GM23338 (cell line): ENCODE data around the gene FAM89B. TPM values are rescaled to one million over a fixed set of nuclear protein-coding genes. Genes with fewer than 3 reads are reported as not detected.

Experiments used
- ATAC-seq: fragments of 200-7000 bp; cut with Tn5 transposase; 3 replicates; pipeline ENCODE4 v1.9.1; 2020
- DNase-seq: peaks from one replicate; pipeline ENCODE4 v3.0.0-alpha.2; 2015; ENCODE audit warnings: low spot score
- H2AFZ ChIP-seq: fragments of 200-600 bp; sonication (generic); 2 replicates; pipeline ENCODE4 v1.8.0; 2016; ENCODE audit warnings: antibody characterized with exemption, mild to moderate bottlenecking, moderate library complexity
- H3F3A ChIP-seq: fragments of 200-600 bp; sonication (generic); replicated peaks from 2 replicates; pipeline ENCODE4 v1.8.0; 2017; ENCODE audit warnings: antibody characterized with exemption, mixed run types, low read depth
- H3K27ac ChIP-seq: fragments of 200-600 bp; sonication (generic); 2 replicates; pipeline ENCODE4 v1.6.1; 2016; ENCODE audit warnings: low read depth
- H3K27me3 ChIP-seq: fragments of 200-600 bp; sonication (generic); 2 replicates; pipeline ENCODE4 v1.8.0; 2016; ENCODE audit warnings: mild to moderate bottlenecking, mixed run types, moderate library complexity; ENCODE audit not compliant: insufficient read depth
- H3K36me3 ChIP-seq: fragments of 200-600 bp; sonication (generic); 2 replicates; pipeline ENCODE4 v1.8.0; 2016; ENCODE audit warnings: mild to moderate bottlenecking; ENCODE audit not compliant: insufficient read depth
- H3K4me1 ChIP-seq: fragments of 200-600 bp; sonication (generic); 2 replicates; pipeline ENCODE4 v1.8.0; 2016; ENCODE audit warnings: mild to moderate bottlenecking, moderate library complexity; ENCODE audit not compliant: insufficient read depth
- H3K4me2 ChIP-seq: fragments of 200-600 bp; sonication (generic); 2 replicates; pipeline ENCODE4 v1.7.1; 2017; ENCODE audit warnings: mixed run types
- H3K4me3 ChIP-seq: fragments of 200-600 bp; sonication (generic); 2 replicates; pipeline ENCODE4 v1.6.1; 2016; ENCODE audit warnings: mixed run types
- H3K79me2 ChIP-seq: fragments of 200-600 bp; sonication (generic); replicated peaks from 2 replicates; pipeline ENCODE4 v1.8.0; 2017; ENCODE audit warnings: mild to moderate bottlenecking; ENCODE audit not compliant: insufficient read depth
- H3K9me2 ChIP-seq: fragments of 200-600 bp; sonication (generic); 2 replicates; pipeline ENCODE4 v1.8.0; 2017; ENCODE audit not compliant: insufficient read depth
- H4K20me1 ChIP-seq: fragments of 200-600 bp; sonication (generic); replicated peaks from 2 replicates; pipeline ENCODE4 v1.8.0; 2017; ENCODE audit warnings: mild to moderate bottlenecking; ENCODE audit not compliant: insufficient read depth
- H3K27ac Mint-ChIP-seq: 2 replicates; pipeline ENCODE4 v1.8.0; 2020; ENCODE audit warnings: inconsistent platforms, mild to moderate bottlenecking, moderate library complexity, mixed read lengths
- H3K27me3 Mint-ChIP-seq: 3 replicates; pipeline ENCODE4 v1.8.0; 2022; ENCODE audit warnings: low read depth, mild to moderate bottlenecking, moderate library complexity, mixed read lengths, inconsistent platforms; ENCODE audit not compliant: insufficient read depth, poor library complexity
- H3K36me3 Mint-ChIP-seq: 3 replicates; pipeline ENCODE4 v1.8.0; 2021; ENCODE audit warnings: low read depth, mild to moderate bottlenecking, inconsistent platforms, moderate library complexity, mixed read lengths
- H3K4me1 Mint-ChIP-seq: 3 replicates; pipeline ENCODE4 v1.8.0; 2020; ENCODE audit warnings: mild to moderate bottlenecking, inconsistent platforms, mixed read lengths
- H3K4me3 Mint-ChIP-seq: 3 replicates; pipeline ENCODE4 v1.8.0; 2021; ENCODE audit warnings: moderate library complexity, mild to moderate bottlenecking, inconsistent platforms, mixed read lengths
- H3K9me3 Mint-ChIP-seq: 3 replicates; pipeline ENCODE4 v1.8.0; 2020; ENCODE audit warnings: moderate library complexity, mild to moderate bottlenecking, inconsistent platforms, mixed read lengths
- EZH2 ChIP-seq: fragments of 200-600 bp; sonication (generic); IDR thresholded peaks from one replicate; pipeline ENCODE4 v1.8.0; 2017; ENCODE audit warnings: antibody characterized with exemption, mild to moderate bottlenecking, low read depth; ENCODE audit not compliant: unreplicated experiment
- JUNB ChIP-seq: IDR thresholded peaks from one replicate; pipeline ENCODE4 v1.6.1; 2016; ENCODE audit warnings: antibody characterized with exemption; ENCODE audit not compliant: unreplicated experiment
- POLR2AphosphoS5 ChIP-seq: IDR thresholded peaks from 2 replicates; pipeline ENCODE4 v1.6.1; 2016; ENCODE audit warnings: antibody characterized with exemption, low read depth
- STAT1 ChIP-seq: IDR thresholded peaks from one replicate; pipeline ENCODE4 v1.6.1; 2016; ENCODE audit warnings: antibody characterized with exemption; ENCODE audit not compliant: unreplicated experiment
- ZNF114 ChIP-seq: fragments of 250-450 bp; sonication (Bioruptor Pico); IDR thresholded peaks from 2 replicates; pipeline ENCODE4 v1.5.0; 2020; ENCODE audit warnings: mild to moderate bottlenecking, moderate library complexity
- ZNF331 ChIP-seq: fragments of 250-450 bp; sonication (Bioruptor Pico); IDR thresholded peaks from 2 replicates; pipeline ENCODE4 v1.5.0; 2020; ENCODE audit warnings: low read depth, mild to moderate bottlenecking, moderate library complexity
- polyA plus RNA-seq: library from polyadenylated mRNA; unstranded; fragments of >200 nt; fragmentation: Nextera tagmentation; extraction: Ambion mirVana; gene quantifications from 2 replicates; pipeline ENCODE4 v1.2.1, GENCODE V29; 2016
- total RNA-seq: library from RNA; depleted of rRNA; stranded (reverse); fragments of >200 nt; shearing (Covaris generic); gene quantifications from 2 replicates; pipeline ENCODE4 v1.2.3, GENCODE V29; 2014
- TF ChIP-seq, protein P1 (sequence below), 2 experiments: fragments of 200-600 bp in 1 of 2; sonication (generic) in 1 of 2; conservative IDR thresholded peaks; 2 replicates each; pipeline versions ENCODE4 v1.5.1 to v1.6.1; 2016 to 2017; ENCODE audit warnings: antibody characterized with exemption in 2 of 2, low read depth in 2 of 2, mild to moderate bottlenecking in 2 of 2, moderate library complexity in 1 of 2
- TF ChIP-seq, protein P2 (sequence below): fragments of 250-450 bp; sonication (Bioruptor Pico); IDR thresholded peaks from 2 replicates; pipeline ENCODE4 v1.5.0; 2020; ENCODE audit warnings: mild to moderate bottlenecking, moderate library complexity
- TF ChIP-seq, protein P3 (sequence below): IDR thresholded peaks from 2 replicates; pipeline ENCODE4 v1.6.1; 2016; ENCODE audit warnings: antibody characterized with exemption

Gene FAM89B
- total and polyA plus RNA-seq, 2 experiments from 2014 or later, result 13.0 to 18.2 TPM

DNA sequence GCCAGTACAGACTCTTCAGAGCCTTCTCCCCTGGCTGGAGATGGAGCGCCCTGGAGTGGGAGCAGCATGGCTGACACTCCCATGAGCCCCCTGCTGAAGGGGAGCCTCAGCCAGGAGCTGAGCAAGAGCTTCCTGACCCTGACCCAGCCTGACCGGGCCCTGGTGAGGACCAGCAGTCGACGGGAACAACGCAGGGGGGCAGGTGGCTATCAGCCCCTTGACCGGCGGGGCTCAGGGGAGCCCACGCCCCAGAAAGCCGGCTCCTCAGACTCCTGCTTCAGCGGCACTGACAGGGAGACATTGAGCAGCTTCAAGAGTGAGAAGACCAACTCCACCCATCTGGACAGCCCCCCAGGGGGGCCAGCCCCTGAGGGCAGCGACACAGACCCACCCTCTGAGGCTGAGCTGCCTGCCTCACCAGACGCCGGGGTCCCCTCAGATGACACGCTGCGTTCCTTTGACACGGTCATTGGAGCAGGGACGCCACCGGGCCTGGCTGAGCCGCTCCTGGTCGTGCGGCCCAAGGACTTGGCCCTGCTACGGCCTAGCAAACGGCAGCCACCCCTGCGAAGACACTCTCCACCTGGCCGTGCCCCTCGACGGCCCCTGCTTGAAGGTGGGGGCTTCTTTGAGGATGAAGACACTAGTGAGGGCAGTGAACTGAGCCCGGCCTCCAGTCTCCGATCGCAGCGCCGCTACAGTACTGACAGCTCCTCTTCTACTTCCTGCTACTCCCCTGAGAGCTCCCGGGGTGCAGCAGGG lies 45.8 kb downstream of the FAM89B start:
- no peak for TF ChIP-seq ZNF331 (CRISPR knock-in tag)
- no peak for TF ChIP-seq EZH2
- TF ChIP-seq STAT1, result no peak
- no peak for TF ChIP-seq ZNF114 (CRISPR knock-in tag)
- TF ChIP-seq, protein P1, sequence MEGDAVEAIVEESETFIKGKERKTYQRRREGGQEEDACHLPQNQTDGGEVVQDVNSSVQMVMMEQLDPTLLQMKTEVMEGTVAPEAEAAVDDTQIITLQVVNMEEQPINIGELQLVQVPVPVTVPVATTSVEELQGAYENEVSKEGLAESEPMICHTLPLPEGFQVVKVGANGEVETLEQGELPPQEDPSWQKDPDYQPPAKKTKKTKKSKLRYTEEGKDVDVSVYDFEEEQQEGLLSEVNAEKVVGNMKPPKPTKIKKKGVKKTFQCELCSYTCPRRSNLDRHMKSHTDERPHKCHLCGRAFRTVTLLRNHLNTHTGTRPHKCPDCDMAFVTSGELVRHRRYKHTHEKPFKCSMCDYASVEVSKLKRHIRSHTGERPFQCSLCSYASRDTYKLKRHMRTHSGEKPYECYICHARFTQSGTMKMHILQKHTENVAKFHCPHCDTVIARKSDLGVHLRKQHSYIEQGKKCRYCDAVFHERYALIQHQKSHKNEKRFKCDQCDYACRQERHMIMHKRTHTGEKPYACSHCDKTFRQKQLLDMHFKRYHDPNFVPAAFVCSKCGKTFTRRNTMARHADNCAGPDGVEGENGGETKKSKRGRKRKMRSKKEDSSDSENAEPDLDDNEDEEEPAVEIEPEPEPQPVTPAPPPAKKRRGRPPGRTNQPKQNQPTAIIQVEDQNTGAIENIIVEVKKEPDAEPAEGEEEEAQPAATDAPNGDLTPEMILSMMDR (conservative IDR thresholded peaks at IDR 0.05; ENCODE audit: low read depth in 2 of 2), result no peak
- TF ChIP-seq, protein P2, sequence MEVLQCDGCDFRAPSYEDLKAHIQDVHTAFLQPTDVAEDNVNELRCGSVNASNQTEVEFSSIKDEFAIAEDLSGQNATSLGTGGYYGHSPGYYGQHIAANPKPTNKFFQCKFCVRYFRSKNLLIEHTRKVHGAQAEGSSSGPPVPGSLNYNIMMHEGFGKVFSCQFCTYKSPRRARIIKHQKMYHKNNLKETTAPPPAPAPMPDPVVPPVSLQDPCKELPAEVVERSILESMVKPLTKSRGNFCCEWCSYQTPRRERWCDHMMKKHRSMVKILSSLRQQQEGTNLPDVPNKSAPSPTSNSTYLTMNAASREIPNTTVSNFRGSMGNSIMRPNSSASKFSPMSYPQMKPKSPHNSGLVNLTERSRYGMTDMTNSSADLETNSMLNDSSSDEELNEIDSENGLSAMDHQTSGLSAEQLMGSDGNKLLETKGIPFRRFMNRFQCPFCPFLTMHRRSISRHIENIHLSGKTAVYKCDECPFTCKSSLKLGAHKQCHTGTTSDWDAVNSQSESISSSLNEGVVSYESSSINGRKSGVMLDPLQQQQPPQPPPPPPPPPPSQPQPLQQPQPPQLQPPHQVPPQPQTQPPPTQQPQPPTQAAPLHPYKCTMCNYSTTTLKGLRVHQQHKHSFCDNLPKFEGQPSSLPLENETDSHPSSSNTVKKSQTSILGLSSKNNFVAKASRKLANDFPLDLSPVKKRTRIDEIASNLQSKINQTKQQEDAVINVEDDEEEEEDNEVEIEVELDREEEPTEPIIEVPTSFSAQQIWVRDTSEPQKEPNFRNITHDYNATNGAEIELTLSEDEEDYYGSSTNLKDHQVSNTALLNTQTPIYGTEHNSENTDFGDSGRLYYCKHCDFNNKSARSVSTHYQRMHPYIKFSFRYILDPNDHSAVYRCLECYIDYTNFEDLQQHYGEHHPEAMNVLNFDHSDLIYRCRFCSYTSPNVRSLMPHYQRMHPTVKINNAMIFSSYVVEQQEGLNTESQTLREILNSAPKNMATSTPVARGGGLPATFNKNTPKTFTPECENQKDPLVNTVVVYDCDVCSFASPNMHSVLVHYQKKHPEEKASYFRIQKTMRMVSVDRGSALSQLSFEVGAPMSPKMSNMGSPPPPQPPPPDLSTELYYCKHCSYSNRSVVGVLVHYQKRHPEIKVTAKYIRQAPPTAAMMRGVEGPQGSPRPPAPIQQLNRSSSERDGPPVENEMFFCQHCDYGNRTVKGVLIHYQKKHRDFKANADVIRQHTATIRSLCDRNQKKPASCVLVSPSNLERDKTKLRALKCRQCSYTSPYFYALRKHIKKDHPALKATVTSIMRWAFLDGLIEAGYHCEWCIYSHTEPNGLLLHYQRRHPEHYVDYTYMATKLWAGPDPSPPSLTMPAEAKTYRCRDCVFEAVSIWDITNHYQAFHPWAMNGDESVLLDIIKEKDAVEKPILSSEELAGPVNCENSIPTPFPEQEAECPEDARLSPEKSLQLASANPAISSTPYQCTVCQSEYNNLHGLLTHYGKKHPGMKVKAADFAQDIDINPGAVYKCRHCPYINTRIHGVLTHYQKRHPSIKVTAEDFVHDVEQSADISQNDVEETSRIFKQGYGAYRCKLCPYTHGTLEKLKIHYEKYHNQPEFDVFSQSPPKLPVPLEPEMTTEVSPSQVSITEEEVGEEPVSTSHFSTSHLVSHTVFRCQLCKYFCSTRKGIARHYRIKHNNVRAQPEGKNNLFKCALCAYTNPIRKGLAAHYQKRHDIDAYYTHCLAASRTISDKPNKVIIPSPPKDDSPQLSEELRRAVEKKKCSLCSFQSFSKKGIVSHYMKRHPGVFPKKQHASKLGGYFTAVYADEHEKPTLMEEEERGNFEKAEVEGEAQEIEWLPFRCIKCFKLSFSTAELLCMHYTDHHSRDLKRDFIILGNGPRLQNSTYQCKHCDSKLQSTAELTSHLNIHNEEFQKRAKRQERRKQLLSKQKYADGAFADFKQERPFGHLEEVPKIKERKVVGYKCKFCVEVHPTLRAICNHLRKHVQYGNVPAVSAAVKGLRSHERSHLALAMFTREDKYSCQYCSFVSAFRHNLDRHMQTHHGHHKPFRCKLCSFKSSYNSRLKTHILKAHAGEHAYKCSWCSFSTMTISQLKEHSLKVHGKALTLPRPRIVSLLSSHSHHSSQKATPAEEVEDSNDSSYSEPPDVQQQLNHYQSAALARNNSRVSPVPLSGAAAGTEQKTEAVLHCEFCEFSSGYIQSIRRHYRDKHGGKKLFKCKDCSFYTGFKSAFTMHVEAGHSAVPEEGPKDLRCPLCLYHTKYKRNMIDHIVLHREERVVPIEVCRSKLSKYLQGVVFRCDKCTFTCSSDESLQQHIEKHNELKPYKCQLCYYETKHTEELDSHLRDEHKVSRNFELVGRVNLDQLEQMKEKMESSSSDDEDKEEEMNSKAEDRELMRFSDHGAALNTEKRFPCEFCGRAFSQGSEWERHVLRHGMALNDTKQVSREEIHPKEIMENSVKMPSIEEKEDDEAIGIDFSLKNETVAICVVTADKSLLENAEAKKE (CRISPR knock-in tag), result no peak
- TF ChIP-seq POLR2AphosphoS5, result no peak
- TF ChIP-seq, protein P3, sequence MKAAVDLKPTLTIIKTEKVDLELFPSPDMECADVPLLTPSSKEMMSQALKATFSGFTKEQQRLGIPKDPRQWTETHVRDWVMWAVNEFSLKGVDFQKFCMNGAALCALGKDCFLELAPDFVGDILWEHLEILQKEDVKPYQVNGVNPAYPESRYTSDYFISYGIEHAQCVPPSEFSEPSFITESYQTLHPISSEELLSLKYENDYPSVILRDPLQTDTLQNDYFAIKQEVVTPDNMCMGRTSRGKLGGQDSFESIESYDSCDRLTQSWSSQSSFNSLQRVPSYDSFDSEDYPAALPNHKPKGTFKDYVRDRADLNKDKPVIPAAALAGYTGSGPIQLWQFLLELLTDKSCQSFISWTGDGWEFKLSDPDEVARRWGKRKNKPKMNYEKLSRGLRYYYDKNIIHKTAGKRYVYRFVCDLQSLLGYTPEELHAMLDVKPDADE, result no peak
- TF ChIP-seq JUNB, result no peak
- Histone ChIP-seq H3K36me3 (no peaks in the 10 kb centered on the region; the same call in 1 of the 2 replicates), H3K4me1 (peaks cover 6% of the 10 kb centered on the region; the same call in 1 of the 2 replicates), H3K27ac (no peak overlapping the region), H3F3A (peaks cover 3% of the 10 kb centered on the region), H4K20me1 (peaks cover 14% of the 10 kb centered on the region), H3K79me2 (peaks cover 17% of the 10 kb centered on the region), H2AFZ (no peak overlapping the region), H3K9me2 (no peaks in the 10 kb centered on the region), H3K27me3 (no peaks in the 10 kb centered on the region), H3K4me2 (no peak overlapping the region), H3K4me3 (no peak overlapping the region)
- DNase-seq (no peak), ATAC-seq (no peak)
- Mint-ChIP-seq H3K4me1 (peaks cover 8% of the 10 kb centered on the region), H3K4me3 (0 out of 3 replicates have a peak overlapping the region, but pooled peaks have one; percentile 94), H3K27ac (no peak overlapping the region), H3K9me3 (no peaks in the 10 kb centered on the region; the same call in 2 of the 3 replicates), H3K36me3 (peaks cover 28% of the 10 kb centered on the region), H3K27me3 (peaks cover 20% of the 10 kb centered on the region)
